Suppressor macrophage treated with lipopolysaccharide for 4 hours (primary cell): ENCODE results near the gene SDC3.
"Not testable (repeated sequence)": the region's sequence is repeated elsewhere in the genome, so short reads cannot be mapped to it uniquely, and the experiment has no call there.

ENCODE experiments used
- DNase-seq: peaks from one replicate; pipeline ENCODE4 v3.0.0-alpha.2; 2020

The SDC3 gene, protein sequence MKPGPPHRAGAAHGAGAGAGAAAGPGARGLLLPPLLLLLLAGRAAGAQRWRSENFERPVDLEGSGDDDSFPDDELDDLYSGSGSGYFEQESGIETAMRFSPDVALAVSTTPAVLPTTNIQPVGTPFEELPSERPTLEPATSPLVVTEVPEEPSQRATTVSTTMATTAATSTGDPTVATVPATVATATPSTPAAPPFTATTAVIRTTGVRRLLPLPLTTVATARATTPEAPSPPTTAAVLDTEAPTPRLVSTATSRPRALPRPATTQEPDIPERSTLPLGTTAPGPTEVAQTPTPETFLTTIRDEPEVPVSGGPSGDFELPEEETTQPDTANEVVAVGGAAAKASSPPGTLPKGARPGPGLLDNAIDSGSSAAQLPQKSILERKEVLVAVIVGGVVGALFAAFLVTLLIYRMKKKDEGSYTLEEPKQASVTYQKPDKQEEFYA

DNA sequence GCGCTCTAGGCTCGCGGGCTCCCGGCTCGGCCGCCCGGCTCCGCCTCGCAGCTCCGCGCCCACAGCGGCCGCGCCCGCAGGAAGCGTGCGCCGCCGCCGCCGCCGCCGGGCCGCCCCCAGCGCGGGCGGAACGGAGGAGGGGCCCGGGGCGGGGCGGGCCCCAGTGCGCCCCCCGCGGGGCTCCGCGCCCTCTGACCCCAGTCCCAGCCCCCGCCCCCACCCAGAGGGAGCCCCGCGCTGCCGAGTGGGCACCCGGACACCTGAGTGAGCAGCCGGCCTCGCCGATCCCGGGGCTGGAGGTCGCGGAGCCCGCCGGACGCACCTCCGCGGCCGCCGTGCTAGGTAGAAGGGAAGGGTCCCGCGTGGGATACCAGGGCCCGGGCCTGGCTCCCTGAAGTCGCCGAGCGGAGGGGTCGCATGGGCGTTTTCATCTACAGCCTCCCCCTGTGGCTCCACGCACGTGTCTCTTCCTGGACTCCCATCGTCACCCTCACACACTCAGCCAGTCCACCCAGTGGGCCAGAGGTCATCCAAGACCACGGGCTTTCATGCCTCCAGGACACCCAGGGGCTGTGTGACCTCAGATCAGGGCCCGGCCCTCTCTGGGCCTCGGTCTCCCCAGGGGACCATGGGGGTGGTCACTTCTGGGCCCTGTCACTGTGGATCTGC, at the start of gene SDC3:
Gene SDC3 (minus strand): TSS at position 63 of the 669 bp plus-strand sequence. CDS start 172 bp downstream, outside the sequence.
- peak; percentile 57 for DNase-seq

DNA sequence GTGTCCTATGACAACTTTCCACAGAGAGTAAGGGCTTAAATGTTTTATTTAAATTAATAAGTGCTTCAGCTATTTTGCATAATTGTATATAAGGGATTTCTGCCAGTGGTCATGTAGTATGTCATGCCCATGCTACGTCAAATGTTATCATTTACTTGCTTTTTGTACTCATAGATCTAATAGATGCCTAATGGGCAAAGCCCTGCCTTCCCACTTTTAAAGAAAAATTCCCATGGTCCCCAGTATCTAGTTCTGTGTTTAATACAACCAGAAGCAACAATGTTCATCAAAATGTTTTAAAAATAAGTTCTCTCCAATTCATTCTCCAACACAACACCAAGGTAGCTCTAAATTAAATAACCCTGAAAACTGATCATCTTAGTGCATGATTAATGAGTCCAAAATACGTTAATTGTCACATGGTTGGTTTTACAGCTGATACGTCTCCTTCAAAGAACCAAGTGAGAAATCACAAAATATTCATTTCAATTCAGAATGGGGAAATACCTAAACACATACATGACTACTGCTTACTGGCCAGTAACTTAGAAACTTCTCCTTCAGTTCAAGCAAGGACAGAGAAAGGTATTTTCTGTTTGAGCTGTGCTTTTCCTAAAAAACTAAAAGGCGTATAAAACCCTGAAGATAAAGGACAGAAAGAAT, 49.1 kb upstream of the SDC3 start:
- DNase-seq, result no peak

DNA sequence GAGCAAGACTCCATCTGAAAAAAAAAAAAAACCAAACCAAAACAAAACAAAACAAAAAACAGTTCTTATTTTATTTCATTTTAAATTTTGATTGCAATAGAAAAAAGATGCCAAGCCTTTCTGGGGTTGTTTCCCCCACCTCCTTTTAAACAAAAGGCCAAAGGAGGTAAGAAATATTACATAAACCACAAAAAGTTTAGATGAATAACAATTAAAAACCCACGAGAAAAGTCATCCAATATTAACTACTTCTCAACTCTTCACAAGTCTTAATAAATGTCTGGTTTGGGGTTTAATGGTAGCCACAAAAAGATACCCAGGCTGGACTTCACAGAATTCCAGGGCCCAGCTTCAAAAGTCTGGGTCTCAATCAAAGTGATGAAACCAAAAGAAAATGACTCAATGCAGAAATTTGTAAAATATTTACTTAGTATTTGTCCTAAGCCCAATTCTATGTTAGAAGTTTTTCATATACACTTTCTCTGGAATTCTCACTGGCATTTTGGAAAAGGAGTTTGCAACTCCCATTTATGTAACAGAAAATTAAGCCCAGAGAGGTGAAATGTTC, 47.0 kb upstream of the SDC3 start:
- no peak for DNase-seq

DNA sequence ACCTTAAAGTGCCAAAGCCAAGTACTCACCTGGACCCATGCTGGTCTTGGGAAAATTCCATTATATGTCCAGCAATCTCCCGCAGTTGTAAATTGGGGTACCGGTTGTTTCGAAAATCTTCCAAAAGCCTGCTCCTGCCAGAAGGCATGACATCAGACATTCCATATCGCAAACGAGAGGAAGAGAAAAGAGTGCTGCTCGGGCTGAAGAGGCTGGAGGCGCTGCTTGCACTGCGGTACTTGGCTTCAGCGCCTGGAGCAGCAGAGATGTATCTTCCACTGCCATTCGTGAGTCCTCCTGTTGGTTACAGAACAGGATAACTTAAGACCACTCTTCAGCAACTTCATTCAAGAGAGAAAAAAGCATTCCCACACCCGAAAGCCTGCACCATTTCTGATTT, 45.1 kb upstream of the SDC3 start:
- DNase-seq, result no peak

DNA sequence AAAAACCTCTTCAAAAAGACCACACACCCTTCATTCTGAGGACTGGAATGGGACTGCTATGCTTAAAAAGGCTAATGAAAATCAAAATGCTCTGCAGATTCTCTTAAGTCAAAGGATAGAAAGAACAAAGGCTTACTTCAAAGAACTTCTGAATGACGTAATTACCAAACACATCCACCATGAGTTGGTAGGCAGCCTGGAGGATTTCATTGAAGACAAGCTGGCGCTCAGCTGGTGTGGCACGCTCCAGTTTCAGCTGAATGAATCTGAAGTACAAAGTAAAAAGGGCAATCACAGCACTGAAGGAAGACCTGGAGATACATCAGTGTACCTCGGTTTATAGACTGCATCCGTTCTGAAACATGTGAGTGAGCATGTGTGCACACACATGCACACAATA, 43.5 kb upstream of the SDC3 start:
- DNase-seq, result no peak

DNA sequence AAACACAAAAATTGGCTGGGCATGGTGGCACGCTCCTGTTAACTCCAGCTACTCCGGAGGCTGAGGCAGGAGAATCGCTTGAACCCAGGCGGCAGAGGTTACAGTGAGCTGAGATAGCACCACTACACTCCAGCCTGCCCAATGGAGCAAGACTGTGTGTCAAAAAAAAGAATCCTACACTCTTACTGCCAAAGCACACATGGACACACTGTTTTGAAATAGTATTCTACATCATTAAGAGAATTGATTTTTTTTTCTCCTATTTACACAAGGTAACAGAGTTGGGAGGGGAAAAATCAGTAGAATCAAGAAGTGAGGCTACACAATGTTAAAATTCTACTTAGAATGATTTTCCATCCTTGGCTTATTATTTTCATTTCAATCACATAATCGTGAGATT, 42.1 kb upstream of the SDC3 start:
- DNase-seq, result no peak

DNA sequence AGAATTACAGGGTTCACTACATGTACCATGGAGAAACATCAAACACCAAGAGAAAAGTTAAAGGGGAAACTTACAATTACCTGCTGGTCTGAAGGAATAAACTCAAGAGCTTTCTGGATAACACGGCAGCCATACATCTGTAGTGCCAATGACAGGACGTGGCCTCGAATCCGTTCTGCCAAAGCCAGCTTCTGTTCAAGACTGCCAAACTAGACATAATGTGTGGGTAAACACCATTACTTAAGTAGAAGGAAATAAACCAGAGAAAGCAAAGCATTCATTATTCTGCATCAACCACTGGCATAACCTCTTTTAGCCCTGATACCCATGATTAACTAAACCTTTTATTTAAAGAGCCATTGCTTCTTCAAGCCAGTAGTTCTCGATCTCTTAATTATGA, 41.5 kb upstream of the SDC3 start:
- DNase-seq, result no peak

DNA sequence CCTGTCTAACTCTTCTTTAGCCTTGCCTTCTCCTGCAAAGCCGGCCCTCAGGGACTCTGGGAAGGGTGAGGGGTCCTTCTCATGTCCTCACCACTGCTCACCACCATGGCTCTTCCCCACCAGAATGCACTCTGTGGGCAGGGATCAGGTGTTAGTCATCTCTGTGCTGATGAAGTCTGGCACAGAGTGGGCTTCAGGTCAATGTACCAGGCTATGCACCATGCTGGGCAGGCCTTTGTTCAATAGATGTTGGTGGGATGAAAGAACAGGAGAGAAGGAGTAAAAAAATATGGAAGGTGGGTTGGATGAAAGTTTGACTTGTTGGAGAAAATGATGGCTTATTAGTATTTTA, 40.9 kb upstream of the SDC3 start:
- not testable (repeated sequence) for DNase-seq

DNA sequence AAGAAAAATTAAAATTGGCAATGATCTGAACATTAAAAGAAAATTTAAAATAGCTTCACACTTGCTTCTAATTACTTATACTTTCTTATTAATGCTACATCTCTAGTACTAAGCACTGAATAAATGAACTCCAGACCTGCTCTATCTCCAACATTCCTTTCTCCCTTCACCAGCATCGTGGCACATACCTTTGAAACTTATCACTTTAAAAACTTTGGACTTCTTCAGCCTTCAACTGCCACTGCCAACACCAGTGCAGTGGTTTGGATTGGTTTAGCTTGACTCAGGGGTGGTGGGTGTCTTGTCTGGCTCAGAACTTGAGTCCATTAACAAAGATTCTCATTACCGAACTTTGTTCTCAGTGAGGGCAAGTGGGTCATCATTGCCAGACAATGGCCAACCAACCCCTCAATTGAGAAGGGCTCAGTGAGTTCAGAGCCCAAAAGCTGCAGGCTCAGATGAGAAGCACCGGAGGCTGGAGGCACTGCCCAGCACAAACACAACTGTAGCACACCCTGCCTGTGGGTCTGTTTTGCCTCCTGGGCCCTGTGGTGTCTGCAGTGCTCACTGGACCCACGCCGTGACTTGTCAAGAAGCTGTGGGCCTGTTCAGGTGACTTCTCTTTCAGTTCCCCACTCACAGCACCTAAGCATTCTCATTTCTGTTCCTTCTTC, 40.4 kb upstream of the SDC3 start:
- DNase-seq, result not testable (repeated sequence)

DNA sequence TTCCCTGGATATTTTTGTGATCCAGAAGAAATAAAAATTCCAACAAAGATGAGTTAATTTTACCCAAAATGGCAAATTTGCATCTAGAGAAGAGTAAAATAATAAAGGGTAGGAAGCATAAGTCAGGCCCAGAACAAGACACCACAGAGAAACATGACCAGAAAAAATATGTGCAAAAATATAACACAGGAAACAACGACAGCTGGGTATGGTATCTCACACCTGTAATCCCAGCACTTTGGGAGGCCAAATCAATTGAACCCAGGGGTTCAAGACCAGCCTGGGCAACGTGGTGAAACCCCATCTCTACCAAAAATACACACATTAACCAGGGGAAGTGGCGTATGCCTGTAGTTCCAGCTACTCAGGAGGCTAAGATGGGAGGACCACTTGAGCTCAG, 39.7 kb upstream of the SDC3 start:
- no peak for DNase-seq

DNA sequence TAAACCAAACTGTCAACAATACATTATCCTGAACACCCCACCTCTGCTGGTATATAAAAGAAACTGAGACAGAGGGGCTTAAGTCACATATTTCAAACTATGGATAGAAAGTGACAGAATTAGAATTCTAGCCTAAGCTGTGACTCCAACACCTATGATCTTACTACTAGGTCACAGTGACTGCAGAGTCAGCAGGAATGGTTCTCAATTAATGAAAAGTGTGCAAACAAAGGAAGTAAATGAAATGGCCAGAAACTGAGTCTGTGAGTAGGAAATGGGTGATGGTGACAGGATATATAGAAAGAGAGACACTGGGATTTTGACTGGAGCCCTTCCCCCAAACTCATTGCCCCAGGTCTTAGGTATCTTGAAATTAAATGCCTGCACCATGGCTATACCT, 38.7 kb upstream of the SDC3 start:
- no peak for DNase-seq

DNA sequence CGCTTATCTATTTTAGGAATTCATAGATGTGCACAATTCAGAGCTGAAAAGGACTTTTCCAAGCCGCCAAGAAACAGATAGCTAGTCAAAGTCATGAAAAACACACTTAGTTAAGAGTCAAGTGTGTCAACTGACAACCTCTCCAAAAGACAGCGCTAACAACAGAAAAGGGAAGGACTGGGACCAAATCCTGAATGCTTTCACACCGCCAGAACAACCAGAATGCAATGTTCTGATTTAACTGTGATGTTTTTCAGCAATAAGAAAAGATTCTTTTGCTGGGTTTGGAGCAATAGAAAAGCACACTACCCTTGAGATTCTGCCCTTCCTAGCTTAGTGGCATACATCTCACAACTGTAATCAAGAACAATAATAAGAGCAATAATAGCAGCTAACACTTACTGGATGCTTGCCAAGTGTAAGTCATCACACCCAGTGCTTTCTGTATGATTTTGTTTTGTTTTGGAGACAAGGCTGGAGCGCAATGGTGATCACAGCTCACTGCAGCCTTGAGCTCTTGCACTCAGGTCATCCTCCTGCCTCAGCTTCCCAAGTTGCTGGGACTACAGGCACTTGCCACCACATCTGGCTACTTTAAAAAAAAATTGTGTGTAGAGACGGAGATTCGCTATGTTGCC, 33.9 kb upstream of the SDC3 start:
- DNase-seq, result no peak

DNA sequence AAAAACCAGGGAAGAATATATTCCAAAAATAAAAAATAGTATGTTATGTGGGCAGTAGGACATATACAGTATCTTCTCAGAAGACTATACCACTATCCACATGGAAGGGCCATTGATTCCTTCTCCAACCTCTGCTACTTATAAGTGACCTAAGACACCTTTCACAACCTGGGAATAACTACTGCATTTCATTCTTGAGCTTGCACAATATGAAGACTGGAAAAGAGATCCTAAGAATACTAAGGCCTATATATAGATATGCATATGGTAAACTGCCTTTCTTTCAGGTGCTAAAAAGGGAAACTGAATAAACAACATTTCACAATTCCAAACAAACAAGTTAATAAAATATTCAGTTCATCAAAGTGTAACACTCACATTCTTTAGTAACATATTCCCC, 32.0 kb upstream of the SDC3 start:
- DNase-seq, result no peak

DNA sequence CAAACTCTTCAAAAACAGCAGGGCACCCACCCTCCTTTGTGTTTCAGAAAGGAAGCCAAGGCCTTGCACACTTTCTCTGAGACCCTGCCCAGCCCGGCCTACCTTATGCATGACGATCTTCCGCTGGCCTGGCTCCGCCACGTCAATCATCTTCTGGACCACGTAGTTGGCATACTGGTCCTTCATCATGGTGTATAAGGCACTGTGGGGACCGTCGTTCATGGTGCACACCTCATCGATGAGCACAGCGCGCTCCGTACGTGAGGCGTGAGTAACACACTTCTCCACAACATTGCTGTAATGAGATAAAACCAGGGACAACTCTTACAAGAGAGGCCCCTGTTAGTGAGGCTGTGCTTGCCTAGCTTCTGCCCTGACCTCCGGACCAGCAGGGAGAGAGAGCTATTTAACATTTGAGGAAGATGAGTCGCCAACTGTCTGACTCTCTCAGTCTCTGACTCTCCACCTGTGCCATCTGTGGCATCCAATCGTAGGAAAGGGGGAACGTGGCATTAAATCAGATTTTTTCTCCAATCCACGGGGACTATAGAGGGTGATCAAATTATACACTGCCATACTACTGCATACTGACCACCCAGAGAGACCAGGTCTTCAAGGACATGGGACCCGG, 28.1 kb upstream of the SDC3 start:
- no peak for DNase-seq

DNA sequence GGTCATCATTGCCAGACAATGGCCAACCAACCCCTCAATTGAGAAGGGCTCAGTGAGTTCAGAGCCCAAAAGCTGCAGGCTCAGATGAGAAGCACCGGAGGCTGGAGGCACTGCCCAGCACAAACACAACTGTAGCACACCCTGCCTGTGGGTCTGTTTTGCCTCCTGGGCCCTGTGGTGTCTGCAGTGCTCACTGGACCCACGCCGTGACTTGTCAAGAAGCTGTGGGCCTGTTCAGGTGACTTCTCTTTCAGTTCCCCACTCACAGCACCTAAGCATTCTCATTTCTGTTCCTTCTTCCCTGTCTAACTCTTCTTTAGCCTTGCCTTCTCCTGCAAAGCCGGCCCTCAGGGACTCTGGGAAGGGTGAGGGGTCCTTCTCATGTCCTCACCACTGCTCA, 27.2 kb upstream of the SDC3 start:
- not testable (repeated sequence) for DNase-seq

DNA sequence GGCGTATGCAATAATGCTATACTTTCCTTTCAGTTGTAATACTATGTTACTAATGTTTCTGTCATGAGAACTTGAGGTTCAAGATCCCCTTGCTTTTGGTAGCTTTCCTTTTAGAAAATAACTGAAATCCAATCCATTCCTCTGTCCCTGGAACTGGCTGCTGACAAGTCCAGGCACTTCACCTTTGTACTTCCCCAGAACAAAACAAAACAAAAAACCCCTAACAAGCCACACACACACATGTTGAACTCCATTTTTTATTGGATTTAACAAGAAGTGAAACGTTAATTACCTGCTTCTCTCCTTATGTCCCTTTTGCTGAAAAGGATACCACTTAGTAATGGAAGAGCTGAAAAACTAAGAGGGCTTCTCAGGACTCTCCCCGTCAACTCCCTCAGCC, 26.1 kb upstream of the SDC3 start:
- DNase-seq, result no peak

DNA sequence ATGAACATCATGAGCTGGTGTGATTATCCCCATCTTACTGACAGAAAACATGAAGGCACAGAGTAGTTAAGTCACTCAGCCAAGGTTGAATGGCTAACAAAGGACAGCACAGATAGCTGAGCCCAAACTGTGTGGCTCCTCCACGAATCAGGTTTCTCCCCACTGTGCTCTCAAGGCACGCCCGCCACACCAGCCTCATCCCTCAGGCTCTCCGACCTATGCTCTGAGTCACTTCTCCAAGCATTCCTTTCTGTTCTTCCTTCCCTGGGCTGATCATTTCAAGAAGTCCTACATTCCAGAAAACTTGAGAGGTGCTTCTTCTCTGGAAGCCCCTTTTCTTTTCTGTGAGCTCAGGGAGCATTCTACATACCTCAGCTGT, 25.3 kb upstream of the SDC3 start:
- DNase-seq, result no peak

DNA sequence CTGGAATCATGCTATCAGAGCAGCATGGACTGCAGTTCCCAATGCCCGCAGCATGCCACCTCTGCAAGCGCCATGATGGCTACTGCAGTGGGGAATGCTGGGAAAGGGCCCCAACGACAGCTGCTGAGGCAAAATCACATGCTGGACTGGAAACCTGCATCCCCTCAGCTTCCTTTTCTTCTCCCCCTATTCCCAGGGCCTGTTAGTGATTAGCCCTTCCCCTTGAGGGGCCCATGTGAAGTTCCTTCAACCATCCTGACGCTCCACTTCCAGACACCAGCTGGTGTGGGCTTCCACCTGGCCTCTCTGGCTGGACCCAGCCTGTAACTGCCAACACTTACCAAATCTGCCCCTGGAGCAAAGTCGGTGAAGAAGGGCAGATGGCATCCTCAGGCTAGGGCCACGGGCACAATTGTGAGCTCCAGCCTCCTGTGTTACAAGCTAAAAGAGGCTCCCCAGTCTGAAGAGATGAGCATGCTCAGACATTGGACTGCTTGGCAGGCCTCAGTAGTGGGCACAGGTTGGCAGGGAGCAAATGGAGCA, 22.1 kb upstream of the SDC3 start:
- no peak for DNase-seq

DNA sequence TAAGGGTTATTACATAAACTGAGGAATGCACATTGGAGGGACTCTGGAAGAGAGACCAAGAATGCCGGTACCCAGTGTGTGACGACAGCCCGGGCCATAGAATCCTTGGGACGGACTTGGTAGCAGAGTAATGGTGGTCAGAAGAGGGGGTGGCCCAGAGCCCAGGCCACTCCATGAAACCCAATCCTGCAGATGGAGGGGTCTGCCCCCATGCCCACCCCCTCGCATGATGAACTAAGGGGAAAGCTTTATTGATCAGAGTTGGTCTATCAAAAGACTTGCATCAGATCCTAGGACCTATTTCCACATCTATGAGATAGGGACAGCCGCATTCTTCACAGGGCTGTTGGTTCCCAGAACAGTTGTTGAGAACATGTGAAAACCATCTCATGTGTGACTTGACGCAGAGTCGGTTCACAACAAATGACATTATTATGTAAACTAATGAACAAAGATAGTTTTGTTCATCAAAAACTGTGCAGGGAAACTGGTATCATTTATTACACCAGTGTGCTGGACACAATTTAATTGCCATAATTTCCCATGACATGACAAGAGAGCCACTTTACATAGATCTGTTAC, 21.5 kb upstream of the SDC3 start:
- no peak for DNase-seq

DNA sequence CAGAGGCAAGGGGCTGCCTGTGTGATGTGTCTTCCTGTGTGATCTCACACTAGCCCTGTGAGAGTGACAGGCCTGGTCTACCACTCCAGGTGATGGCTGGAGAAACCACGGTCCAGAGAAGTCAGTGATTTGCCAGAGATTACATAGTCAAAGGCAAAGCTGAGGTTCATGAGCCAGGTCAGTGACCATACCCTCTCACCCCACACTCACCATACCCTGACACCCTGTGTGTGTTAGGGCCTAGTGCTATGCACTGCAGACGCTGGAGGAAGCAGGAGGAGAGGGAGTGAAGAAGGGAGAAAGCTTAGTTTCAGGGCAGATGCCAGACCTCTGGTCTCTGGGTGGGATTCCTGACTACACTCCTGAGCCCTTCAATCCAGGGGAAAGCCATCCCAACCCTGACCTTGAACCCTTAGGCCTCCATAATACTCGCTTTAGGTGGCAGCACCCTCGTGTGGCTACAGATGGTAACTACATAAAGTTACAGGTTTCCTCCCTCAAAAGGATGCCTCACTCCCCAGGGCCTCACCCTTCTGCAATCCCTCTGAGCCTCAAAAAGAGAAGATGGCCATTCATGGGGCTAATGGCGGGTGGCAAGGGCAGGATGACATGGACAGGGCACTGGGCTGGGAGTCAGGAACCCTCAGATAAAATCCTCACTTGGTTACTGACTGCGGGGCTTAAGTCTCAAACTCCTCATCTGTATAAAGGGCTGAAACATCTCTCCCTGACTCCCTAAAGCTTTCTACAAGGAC, 20.8 kb upstream of the SDC3 start:
- peak; percentile 66 for DNase-seq

DNA sequence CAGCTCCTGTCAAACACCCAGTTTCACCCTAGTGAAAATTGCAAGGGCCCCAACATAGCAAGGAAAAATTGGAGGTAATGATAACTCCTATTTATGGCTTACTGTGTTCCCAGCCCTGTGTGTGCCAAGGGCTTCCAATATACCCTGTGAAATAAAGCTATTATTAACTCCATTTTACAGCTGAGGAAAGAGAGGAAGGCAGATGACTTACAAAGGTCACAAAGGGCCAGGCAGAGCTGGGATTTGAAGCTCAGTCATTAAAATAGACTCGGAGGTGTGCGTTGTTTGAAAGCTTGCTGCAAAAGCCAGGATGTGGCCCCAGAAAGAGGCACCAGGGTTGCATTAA, 20.2 kb upstream of the SDC3 start:
- no peak for DNase-seq
